Transverse colon (tissue), 4 donors: Measurements from ENCODE around the gene RAD52.

Experiments
- CTCF ChIP-seq, 5 experiments: fragments of 200-600 bp in 3 of 5; fragments of 450-650 bp in 2 of 5; sonication (generic) in 3 of 5; IDR thresholded peaks; 1 replicate in 2 of 5; 2 replicates in 3 of 5; pipeline ENCODE4 v1.5.1; 2016 to 2017; ENCODE audit warnings: antibody characterized with exemption in 5 of 5, inconsistent platforms in 3 of 5, mild to moderate bottlenecking in 2 of 5, moderate library complexity in 1 of 5
- POLR2AphosphoS5 ChIP-seq, 3 donors: sonication (generic); formaldehyde crosslinking; IDR thresholded peaks; one replicate each; pipeline ENCODE4 v1.6.1; 2016; ENCODE audit warnings: antibody characterized with exemption in 3 of 3

GRCh38 chr12:989751-990660 lies 40.5 kb upstream of the RAD52 start:
- TF ChIP-seq CTCF (IDR thresholded peaks at IDR 0.05), result peak in 1 of 5 experiments; percentile 11
- TF ChIP-seq POLR2AphosphoS5 (IDR thresholded peaks at IDR 0.05), result peak in 1 of 3 donors; percentile 12
